Inflammatory macrophage (primary cell): ENCODE results near the gene CCSAP.
A peak's percentile ranks its signal among the peaks of the same experiment; 100 is the strongest.
"Not testable (repeated sequence)": the region's sequence is repeated elsewhere in the genome, so short reads cannot be mapped to it uniquely, and the experiment has no call there.

Source experiments
- DNase-seq, 2 donors: peaks; one replicate each; pipeline ENCODE4 v3.0.0-alpha.2; 2020 to 2022

The CCSAP gene

GRCh38 chr1:229325401-229325800 lies 17.4 kb downstream of the CCSAP start:
- DNase-seq, result no peak

- no peak for DNase-seq
Observed at GRCh38 chr1:229323885-229324553, 18.8 kb downstream of the CCSAP start.

- no peak for DNase-seq
Observed at GRCh38 chr1:229323201-229323600, 19.6 kb downstream of the CCSAP start.

- no peak for DNase-seq
Observed at GRCh38 chr1:229319487-229319886, 23.4 kb downstream of the CCSAP start.

- no peak for DNase-seq
Observed at GRCh38 chr1:229318056-229318455, 24.8 kb downstream of the CCSAP start.

- DNase-seq, result no peak
Observed at GRCh38 chr1:229316166-229316565, 26.7 kb downstream of the CCSAP start.

- DNase-seq, result no peak
Observed at GRCh38 chr1:229310833-229311232, 32.0 kb downstream of the CCSAP start.

GRCh38 chr1:229309684-229310083 lies 33.2 kb downstream of the CCSAP start:
- DNase-seq, result no peak

GRCh38 chr1:229309074-229309473 lies 33.8 kb downstream of the CCSAP start:
- no peak for DNase-seq

- no peak for DNase-seq
Observed at GRCh38 chr1:229305392-229305791, 37.5 kb downstream of the CCSAP start.

GRCh38 chr1:229303855-229304254 lies 39.0 kb downstream of the CCSAP start:
- no peak for DNase-seq

- no peak for DNase-seq
Observed at GRCh38 chr1:229302740-229303139, 40.1 kb downstream of the CCSAP start.

- no peak for DNase-seq
Observed at GRCh38 chr1:229300099-229300757, 42.6 kb downstream of the CCSAP start.

GRCh38 chr1:229298887-229299503 lies 43.9 kb downstream of the CCSAP start:
- DNase-seq, result no peak

- DNase-seq, result no peak
Observed at GRCh38 chr1:229298420-229298819, 44.4 kb downstream of the CCSAP start.

GRCh38 chr1:229297746-229298145 lies 45.1 kb downstream of the CCSAP start:
- no peak for DNase-seq

- no peak for DNase-seq
Observed at GRCh38 chr1:229296541-229296941, 46.3 kb downstream of the CCSAP start.

GRCh38 chr1:229295745-229296144 lies 47.1 kb downstream of the CCSAP start:
- DNase-seq, result no peak

- DNase-seq, result no peak
Observed at GRCh38 chr1:229293528-229294204, 49.2 kb downstream of the CCSAP start.

GRCh38 chr1:229291686-229292085 lies 51.2 kb downstream of the CCSAP start:
- DNase-seq, result not testable (repeated sequence)

- DNase-seq, result no peak
Observed at GRCh38 chr1:229288516-229288915, 54.3 kb downstream of the CCSAP start.

- DNase-seq, result no peak
Observed at GRCh38 chr1:229287267-229287666, 55.6 kb downstream of the CCSAP start.

- DNase-seq, result peak in 1 of 2 donors; percentile 39
Observed at GRCh38 chr1:229286099-229286766, 56.6 kb downstream of the CCSAP start.
